HepG2 (cell line): ENCODE results near the gene ANKS1A. TPM values are rescaled to one million over a fixed set of nuclear protein-coding genes. Genes with fewer than 3 reads are reported as not detected.

Experiments used
- CENPX ChIP-seq: sonication (generic); formaldehyde crosslinking; IDR thresholded peaks from 2 replicates; pipeline ENCODE4 v1.9.0; 2021; ENCODE audit warnings: mild to moderate bottlenecking, missing genetic modification reagents, moderate library complexity
- HMG20B ChIP-seq: conservative IDR thresholded peaks from 2 replicates; pipeline ENCODE4 v1.6.1; 2016; ENCODE audit warnings: missing genetic modification reagents, missing compliant biosample characterization
- HNRNPL ChIP-seq: fragments of 200-400 bp; formaldehyde crosslinking; IDR thresholded peaks from 2 replicates; pipeline ENCODE4 v1.6.1; 2017; ENCODE audit warnings: mild to moderate bottlenecking, low read depth, low read length
- JUND ChIP-seq: sonication (generic); formaldehyde crosslinking; IDR thresholded peaks from 2 replicates; pipeline ENCODE4 v1.8.0; 2022; ENCODE audit warnings: mild to moderate bottlenecking, missing genetic modification reagents
- MEF2D ChIP-seq: sonication (generic); formaldehyde crosslinking; IDR thresholded peaks from 2 replicates; pipeline ENCODE4 v1.5.1; 2020; ENCODE audit warnings: mild to moderate bottlenecking, missing genetic modification reagents
- POLR2G ChIP-seq: fragments of 200-400 bp; formaldehyde crosslinking; IDR thresholded peaks from 2 replicates; pipeline ENCODE4 v1.6.1; 2018; ENCODE audit warnings: mild to moderate bottlenecking, low read depth, low read length, moderate library complexity
- SMAD9 ChIP-seq: sonication (generic); formaldehyde crosslinking; IDR thresholded peaks from 2 replicates; pipeline ENCODE4 v1.5.1; 2020; ENCODE audit warnings: mild to moderate bottlenecking, missing genetic modification reagents
- SP140L ChIP-seq: sonication (generic); formaldehyde crosslinking; IDR thresholded peaks from 2 replicates; pipeline ENCODE4 v1.4.0; 2020; ENCODE audit warnings: missing genetic modification reagents, borderline replicate concordance
- SP5 ChIP-seq: IDR thresholded peaks from 2 replicates; pipeline ENCODE4 v1.6.1; 2016; ENCODE audit warnings: low read depth, borderline replicate concordance
- SPEN ChIP-seq: sonication (generic); formaldehyde crosslinking; IDR thresholded peaks from 2 replicates; pipeline ENCODE4 v1.5.1; 2020; ENCODE audit warnings: low read depth, mild to moderate bottlenecking, missing genetic modification reagents
- SRSF4 ChIP-seq: fragments of 200-400 bp; formaldehyde crosslinking; IDR thresholded peaks from one replicate; pipeline ENCODE4 v1.6.1; 2018; ENCODE audit warnings: mild to moderate bottlenecking, low read depth, low read length, moderate library complexity; ENCODE audit not compliant: poor library complexity, severe bottlenecking
- ZBTB39 ChIP-seq: sonication (generic); formaldehyde crosslinking; IDR thresholded peaks from 2 replicates; pipeline ENCODE4 v1.5.0; 2020; ENCODE audit warnings: missing genetic modification reagents
- ZFX ChIP-seq: sonication (generic); formaldehyde crosslinking; IDR thresholded peaks from 2 replicates; pipeline ENCODE4 v1.4.0; 2020; ENCODE audit warnings: mild to moderate bottlenecking, low read depth, missing genetic modification reagents, moderate library complexity
- ZKSCAN1 ChIP-seq: fragments of 150-350 bp; IDR thresholded peaks from 2 replicates; pipeline ENCODE4 v1.6.1; 2014; ENCODE audit warnings: low read length
- ZNF10 ChIP-seq: sonication (generic); formaldehyde crosslinking; IDR thresholded peaks from 2 replicates; pipeline ENCODE4 v1.4.0; 2020; ENCODE audit warnings: mild to moderate bottlenecking, low read depth, missing genetic modification reagents, borderline replicate concordance
- ZNF350 ChIP-seq: sonication (generic); formaldehyde crosslinking; IDR thresholded peaks from 2 replicates; pipeline ENCODE4 v1.4.0; 2020; ENCODE audit warnings: mild to moderate bottlenecking, low read depth, missing genetic modification reagents, borderline replicate concordance
- ZNF513 ChIP-seq: sonication (generic); formaldehyde crosslinking; conservative IDR thresholded peaks from 2 replicates; pipeline ENCODE4 v1.5.0; 2020; ENCODE audit warnings: missing genetic modification reagents
- ZNF576 ChIP-seq: sonication (generic); formaldehyde crosslinking; IDR thresholded peaks from 2 replicates; pipeline ENCODE4 v1.4.0; 2020; ENCODE audit warnings: mild to moderate bottlenecking, missing genetic modification reagents
- polyA plus RNA-seq, 8 experiments: library from polyadenylated mRNA; depleted of rRNA in 3 of 8; stranded (reverse) in 7 of 8; unstranded in 1 of 8; fragments of >200 nt; fragmentation: Illumina TruSeq in 4 of 8; extraction: Trizol in 4 of 8; gene quantifications; 2 replicates each; pipeline versions ENCODE4 v1.2.1 to v1.2.3, GENCODE V29; 2011 to 2016; ENCODE audit warnings: low read depth in 4 of 8, missing spikeins in 1 of 8, mixed read lengths in 1 of 8; ENCODE audit not compliant: insufficient read depth in 1 of 8
- total RNA-seq, 5 experiments: library from RNA; depleted of rRNA; stranded (reverse); fragments of >200 nt; fragmentation: Illumina TruSeq; extraction: Trizol; gene quantifications; 2 replicates each; pipeline ENCODE4 v1.2.3, GENCODE V29; 2016; ENCODE audit warnings: low read depth in 1 of 5
- TF ChIP-seq, protein P1 (sequence below): sonication (generic); formaldehyde crosslinking; IDR thresholded peaks from 2 replicates; pipeline ENCODE4 v1.8.0; 2022; ENCODE audit warnings: low read depth, missing genetic modification reagents
- TF ChIP-seq, protein P2 (sequence below): sonication (generic); formaldehyde crosslinking; IDR thresholded peaks from 2 replicates; pipeline ENCODE4 v1.8.1; 2022; ENCODE audit warnings: low read depth, mild to moderate bottlenecking, missing genetic modification reagents

The ANKS1A gene
- total and polyA plus RNA-seq, 2 of the 13 experiments (the other 11 are each of a cell fraction or from before 2014, with no cell fraction given), result 7.2 to 15.1 TPM

DNA sequence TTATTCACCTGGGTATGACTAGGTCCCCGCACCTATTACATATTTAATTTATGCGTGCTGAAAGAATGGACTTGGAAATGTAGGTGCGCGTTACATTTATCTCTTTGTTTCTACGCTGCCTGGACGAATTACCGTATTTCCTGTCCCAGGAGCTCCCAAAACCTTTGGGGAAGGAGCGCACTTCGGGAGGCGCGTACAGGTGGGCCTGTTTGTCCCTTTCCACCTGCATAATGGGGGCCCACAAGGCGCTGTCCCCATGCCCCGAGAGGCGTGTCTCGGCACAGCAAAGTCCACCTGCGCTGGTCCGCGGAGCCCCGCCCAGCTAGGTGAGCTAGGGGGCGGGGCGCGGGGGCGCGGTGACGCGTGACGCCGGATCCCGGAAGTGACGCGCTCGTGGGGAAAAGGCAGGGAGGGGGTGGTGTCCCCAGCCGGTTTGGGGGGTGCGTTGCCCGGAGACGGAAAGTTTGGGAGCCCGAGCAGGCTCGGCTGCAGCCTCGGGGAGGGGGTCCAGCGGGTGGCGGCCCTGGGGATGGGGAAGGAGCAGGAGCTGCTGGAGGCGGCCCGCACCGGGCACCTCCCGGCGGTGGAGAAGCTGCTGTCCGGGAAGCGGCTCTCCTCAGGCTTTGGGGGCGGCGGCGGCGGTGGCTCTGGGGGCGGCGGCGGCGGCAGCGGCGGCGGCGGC is at the start of gene ANKS1A (continued):
- TF ChIP-seq SP5 (peak; percentile 89), SRSF4 (no peak), HNRNPL (no peak), SPEN (CRISPR knock-in tag) (peak; percentile 78; the same call in 1 of the 2 replicates), SP140L (no peak), ZNF10 (no peak), ZNF576 (CRISPR knock-in tag) (0 out of 2 replicates have a peak, but pooled peaks have one; percentile 23), HMG20B (CRISPR knock-in tag) (no peak), MEF2D (CRISPR knock-in tag) (no peak), POLR2G (peak; percentile 74), ZKSCAN1 (no peak), ZBTB39 (no peak), ZNF513 (CRISPR knock-in tag) (no peak), ZNF350 (peak; percentile 62; the same call in 1 of the 2 replicates), JUND (CRISPR knock-in tag) (no peak), SMAD9 (no peak), CENPX (CRISPR knock-in tag) (no peak), ZFX (CRISPR knock-in tag) (peak; percentile 79)
- TF ChIP-seq, protein P1, sequence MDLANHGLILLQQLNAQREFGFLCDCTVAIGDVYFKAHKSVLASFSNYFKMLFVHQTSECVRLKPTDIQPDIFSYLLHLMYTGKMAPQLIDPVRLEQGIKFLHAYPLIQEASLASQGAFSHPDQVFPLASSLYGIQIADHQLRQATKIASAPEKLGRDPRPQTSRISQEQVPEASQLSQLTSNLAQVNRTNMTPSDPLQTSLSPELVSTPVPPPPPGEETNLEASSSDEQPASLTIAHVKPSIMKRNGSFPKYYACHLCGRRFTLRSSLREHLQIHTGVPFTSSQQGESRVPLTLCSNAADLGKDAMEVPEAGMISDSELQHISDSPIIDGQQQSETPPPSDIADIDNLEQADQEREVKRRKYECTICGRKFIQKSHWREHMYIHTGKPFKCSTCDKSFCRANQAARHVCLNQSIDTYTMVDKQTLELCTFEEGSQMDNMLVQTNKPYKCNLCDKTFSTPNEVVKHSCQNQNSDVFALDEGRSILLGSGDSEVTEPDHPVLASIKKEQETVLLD (CRISPR knock-in tag), result no peak; the same call in 1 of the 2 replicates
- TF ChIP-seq, protein P2, sequence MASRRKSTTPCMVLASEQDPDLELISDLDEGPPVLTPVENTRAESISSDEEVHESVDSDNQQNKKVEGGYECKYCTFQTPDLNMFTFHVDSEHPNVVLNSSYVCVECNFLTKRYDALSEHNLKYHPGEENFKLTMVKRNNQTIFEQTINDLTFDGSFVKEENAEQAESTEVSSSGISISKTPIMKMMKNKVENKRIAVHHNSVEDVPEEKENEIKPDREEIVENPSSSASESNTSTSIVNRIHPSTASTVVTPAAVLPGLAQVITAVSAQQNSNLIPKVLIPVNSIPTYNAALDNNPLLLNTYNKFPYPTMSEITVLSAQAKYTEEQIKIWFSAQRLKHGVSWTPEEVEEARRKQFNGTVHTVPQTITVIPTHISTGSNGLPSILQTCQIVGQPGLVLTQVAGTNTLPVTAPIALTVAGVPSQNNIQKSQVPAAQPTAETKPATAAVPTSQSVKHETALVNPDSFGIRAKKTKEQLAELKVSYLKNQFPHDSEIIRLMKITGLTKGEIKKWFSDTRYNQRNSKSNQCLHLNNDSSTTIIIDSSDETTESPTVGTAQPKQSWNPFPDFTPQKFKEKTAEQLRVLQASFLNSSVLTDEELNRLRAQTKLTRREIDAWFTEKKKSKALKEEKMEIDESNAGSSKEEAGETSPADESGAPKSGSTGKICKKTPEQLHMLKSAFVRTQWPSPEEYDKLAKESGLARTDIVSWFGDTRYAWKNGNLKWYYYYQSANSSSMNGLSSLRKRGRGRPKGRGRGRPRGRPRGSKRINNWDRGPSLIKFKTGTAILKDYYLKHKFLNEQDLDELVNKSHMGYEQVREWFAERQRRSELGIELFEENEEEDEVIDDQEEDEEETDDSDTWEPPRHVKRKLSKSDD, result no peak
